ENCODE measurements around the gene ZFAND3.

The ZFAND3 gene

GRCh38 chr6:37850260-37850659 lies 30.7 kb downstream of the ZFAND3 start:
- TF ChIP-seq, protein P1, sequence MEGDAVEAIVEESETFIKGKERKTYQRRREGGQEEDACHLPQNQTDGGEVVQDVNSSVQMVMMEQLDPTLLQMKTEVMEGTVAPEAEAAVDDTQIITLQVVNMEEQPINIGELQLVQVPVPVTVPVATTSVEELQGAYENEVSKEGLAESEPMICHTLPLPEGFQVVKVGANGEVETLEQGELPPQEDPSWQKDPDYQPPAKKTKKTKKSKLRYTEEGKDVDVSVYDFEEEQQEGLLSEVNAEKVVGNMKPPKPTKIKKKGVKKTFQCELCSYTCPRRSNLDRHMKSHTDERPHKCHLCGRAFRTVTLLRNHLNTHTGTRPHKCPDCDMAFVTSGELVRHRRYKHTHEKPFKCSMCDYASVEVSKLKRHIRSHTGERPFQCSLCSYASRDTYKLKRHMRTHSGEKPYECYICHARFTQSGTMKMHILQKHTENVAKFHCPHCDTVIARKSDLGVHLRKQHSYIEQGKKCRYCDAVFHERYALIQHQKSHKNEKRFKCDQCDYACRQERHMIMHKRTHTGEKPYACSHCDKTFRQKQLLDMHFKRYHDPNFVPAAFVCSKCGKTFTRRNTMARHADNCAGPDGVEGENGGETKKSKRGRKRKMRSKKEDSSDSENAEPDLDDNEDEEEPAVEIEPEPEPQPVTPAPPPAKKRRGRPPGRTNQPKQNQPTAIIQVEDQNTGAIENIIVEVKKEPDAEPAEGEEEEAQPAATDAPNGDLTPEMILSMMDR (IDR thresholded peaks at IDR 0.05; ENCODE audit: borderline replicate concordance, insufficient read depth, low read depth, low read length), result no peak
- H3K4me3 ChIP-seq (ENCODE audit: low read depth, low read length), result no peak overlapping the region

GRCh38 chr6:37850728-37851285 lies 31.3 kb downstream of the ZFAND3 start:
- TF ChIP-seq, protein P1 (IDR thresholded peaks at IDR 0.05; ENCODE audit: borderline replicate concordance, insufficient read depth, low read depth, low read length), result no peak

DNA sequence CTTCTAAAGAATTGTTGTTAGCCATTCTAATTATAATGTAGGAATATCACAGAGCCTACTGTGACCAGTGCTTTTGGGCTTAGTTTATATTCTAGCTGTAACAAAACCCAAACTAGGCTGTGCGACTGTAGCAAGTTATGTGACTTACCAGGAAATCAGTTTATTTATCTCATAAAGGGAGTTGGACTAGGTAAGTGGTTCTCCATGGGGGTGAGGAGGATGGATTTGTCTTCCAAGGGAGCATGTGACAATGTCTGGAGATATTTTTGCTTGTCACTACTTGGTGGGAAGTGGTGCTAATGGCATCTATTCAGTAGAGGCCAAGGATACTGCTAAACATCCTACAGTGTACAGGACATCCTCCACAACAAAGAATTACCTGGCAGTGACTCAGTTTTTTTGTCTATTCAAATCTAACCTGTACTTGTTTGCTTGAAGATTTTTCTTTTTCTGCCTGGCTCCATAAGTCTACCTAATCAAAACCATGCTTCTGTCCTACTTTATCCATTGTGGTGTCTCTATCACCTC lies 32.5 kb downstream of the ZFAND3 start:
- TF ChIP-seq, protein P1 (IDR thresholded peaks at IDR 0.05; ENCODE audit: borderline replicate concordance, insufficient read depth, low read depth, low read length), result no peak
- no peak overlapping the region for H3K4me3 ChIP-seq (ENCODE audit: low read depth, low read length)

More at GRCh38 chr6:37850728-37851285, 31.3 kb downstream of the ZFAND3 start:
- no peak overlapping the region for H3K4me3 ChIP-seq (ENCODE audit: low read depth, low read length)

- TF ChIP-seq, protein P1 (IDR thresholded peaks at IDR 0.05; ENCODE audit: borderline replicate concordance, insufficient read depth, low read depth, low read length), result no peak
- no peak overlapping the region for H3K4me3 ChIP-seq (ENCODE audit: low read depth, low read length)
Observed at GRCh38 chr6:37856285-37856684, 36.8 kb downstream of the ZFAND3 start.

- TF ChIP-seq, protein P1 (IDR thresholded peaks at IDR 0.05; ENCODE audit: borderline replicate concordance, insufficient read depth, low read depth, low read length), result no peak
- H3K4me3 ChIP-seq (ENCODE audit: low read depth, low read length), result no peak overlapping the region
Observed at GRCh38 chr6:37858363-37858762, 38.8 kb downstream of the ZFAND3 start.

DNA sequence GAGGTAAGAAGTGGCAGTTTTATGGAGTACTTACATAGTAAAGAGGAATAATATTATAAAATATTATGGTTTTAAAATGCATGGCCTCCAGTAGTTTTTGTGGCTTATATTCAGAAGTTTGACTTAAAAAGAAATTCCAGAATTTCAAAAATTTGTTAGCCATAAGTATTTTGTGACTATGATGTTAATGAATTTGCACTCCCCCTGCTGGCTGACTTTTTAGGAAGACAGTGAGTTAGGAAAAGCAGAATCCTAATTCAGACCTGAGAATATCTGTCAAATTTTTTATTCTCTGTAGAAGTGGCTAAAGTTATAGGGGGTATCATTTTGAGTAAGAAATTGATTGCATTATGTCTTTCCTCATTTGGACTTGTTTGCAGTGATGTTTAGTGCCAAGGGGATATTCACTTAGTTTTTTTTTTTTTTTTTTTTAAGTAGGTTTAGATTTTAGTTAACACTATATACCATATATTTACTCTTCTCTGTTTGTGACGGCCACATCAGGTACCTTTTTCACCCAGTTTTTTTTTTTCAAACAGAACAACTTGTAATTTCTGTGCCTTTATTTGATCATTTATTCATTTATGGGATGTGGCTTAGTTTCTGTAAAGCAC lies 40.8 kb downstream of the ZFAND3 start:
- no peak overlapping the region for H3K4me3 ChIP-seq (ENCODE audit: low read depth, low read length)
- TF ChIP-seq, protein P1 (IDR thresholded peaks at IDR 0.05; ENCODE audit: borderline replicate concordance, insufficient read depth, low read depth, low read length), result peak; percentile 29; the same call in 1 of the 2 replicates

DNA sequence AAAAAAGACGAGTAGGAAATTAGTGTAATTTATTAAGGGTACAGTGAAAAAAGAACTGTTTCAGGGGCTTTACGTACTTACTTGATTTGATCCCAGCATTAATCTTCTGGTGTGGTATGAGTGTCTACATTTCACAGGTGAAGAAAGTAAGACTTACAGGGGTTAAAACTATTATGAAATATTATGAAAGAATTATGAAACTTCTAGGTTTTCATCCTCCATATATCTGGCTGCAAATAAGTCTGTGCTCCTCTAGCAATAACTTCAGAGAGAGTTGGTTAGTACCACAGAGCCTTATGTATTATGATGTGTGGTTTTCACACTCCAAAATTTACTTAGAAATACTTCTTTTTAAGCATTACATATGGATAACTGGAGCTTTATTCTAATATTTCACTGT lies 41.9 kb downstream of the ZFAND3 start:
- H3K4me3 ChIP-seq (ENCODE audit: low read depth, low read length), result no peak overlapping the region
- TF ChIP-seq, protein P1 (IDR thresholded peaks at IDR 0.05; ENCODE audit: borderline replicate concordance, insufficient read depth, low read depth, low read length), result no peak
